ENCODE results near the gene NELFB.

DNA sequence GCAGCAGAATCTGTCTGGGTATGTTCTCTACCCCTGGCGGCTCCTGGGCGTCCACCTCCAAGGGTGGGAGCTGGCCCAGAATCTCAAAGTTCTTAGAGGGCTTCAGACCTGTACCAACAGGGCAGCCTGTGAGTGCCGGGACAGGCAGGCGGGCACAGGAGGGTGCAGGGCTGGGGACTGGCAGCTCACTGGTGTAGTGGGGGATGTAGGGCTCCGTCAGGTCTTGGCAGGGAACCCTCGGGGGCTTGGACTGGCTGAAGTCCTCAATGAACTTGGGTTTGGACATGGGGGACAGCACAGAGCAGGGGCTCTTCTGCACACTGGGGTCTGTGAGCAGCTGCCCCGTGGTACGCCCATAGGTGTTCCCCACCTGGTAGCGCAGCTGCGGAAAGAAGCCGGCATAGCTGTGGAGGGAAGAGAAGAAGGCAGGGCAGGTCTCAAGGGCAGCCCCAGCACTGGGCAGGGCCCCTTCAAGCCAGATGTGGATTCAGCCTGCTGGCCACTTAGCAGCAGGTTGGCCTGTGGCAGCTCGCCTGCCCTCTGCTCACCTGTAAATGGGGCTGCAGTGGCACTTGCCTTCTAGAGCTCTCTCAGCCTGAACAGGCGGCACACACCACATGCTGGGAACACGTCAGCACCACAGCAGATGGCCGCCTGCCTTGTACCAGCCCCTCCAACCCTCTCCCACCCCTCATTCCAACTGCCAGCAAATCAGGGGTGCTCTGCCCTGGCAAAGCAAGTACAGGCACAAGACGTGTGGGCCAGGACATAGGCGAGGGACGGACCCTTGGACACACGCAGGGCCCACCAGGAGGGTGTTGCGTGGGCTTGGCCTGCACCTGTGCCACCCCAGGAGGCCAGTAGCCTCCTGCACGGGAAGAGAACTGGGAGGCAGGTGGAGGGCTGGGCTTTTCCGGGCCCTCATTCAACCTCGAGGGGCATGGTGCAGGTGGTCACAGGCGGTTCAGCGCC lies 9.4 kb upstream of the NELFB start:
- TF ChIP-seq NFE2L1 (CRISPR knock-in tag; IDR thresholded peaks at IDR 0.05): no peak
- TF ChIP-seq, protein P1, sequence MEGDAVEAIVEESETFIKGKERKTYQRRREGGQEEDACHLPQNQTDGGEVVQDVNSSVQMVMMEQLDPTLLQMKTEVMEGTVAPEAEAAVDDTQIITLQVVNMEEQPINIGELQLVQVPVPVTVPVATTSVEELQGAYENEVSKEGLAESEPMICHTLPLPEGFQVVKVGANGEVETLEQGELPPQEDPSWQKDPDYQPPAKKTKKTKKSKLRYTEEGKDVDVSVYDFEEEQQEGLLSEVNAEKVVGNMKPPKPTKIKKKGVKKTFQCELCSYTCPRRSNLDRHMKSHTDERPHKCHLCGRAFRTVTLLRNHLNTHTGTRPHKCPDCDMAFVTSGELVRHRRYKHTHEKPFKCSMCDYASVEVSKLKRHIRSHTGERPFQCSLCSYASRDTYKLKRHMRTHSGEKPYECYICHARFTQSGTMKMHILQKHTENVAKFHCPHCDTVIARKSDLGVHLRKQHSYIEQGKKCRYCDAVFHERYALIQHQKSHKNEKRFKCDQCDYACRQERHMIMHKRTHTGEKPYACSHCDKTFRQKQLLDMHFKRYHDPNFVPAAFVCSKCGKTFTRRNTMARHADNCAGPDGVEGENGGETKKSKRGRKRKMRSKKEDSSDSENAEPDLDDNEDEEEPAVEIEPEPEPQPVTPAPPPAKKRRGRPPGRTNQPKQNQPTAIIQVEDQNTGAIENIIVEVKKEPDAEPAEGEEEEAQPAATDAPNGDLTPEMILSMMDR (IDR thresholded peaks at IDR 0.05): no peak
- TF ChIP-seq MYBL2 (CRISPR knock-in tag; IDR thresholded peaks at IDR 0.05): no peak

Data from WTC11 (cell line).